ENCODE data around the gene KRT23.

KRT23 gene, protein sequence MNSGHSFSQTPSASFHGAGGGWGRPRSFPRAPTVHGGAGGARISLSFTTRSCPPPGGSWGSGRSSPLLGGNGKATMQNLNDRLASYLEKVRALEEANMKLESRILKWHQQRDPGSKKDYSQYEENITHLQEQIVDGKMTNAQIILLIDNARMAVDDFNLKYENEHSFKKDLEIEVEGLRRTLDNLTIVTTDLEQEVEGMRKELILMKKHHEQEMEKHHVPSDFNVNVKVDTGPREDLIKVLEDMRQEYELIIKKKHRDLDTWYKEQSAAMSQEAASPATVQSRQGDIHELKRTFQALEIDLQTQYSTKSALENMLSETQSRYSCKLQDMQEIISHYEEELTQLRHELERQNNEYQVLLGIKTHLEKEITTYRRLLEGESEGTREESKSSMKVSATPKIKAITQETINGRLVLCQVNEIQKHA

GRCh38 chr17:40937384-40937819, at the start of gene KRT23:
Gene KRT23, minus strand, starts transcription at chr17:40937646. Its CDS starts 1,043 bp downstream, at chr17:40936603.
- no peak for ATAC-seq
- peaks cover 40% of the 10 kb centered on the region for H3K27me3 Mint-ChIP-seq
- H3K4me1 Mint-ChIP-seq, result no peaks in the 10 kb centered on the region
- H3K36me3 Mint-ChIP-seq, result no peaks in the 10 kb centered on the region
- no peak within 1 kb of the TSS for H3K4me3 Mint-ChIP-seq
- no peak within 1 kb of the TSS for H3K27ac Mint-ChIP-seq
- peaks cover 3% of the 10 kb centered on the region for H3K9me3 Mint-ChIP-seq

DNA sequence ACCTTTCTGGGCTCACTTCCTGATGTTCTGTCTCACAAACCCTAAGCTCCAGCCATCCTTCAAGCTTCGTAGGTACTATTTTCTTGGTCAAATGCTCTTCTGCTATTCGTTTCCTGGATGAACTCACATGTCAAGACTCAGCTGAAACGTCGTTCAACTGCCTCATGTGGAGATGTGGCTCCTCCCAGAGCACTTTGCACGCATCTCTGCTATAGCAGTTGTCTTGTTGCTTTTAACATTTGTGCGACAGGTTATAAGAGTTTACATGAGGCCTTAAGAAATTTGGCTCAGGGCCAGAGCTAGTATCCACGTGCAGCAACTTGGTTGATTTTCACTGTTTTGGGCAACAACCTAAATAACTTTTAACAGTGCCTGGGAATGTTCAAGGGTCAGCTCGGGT, 49.5 kb upstream of the KRT23 start:
- H3K27me3 Mint-ChIP-seq, result peaks cover 31% of the 10 kb centered on the region

DNA sequence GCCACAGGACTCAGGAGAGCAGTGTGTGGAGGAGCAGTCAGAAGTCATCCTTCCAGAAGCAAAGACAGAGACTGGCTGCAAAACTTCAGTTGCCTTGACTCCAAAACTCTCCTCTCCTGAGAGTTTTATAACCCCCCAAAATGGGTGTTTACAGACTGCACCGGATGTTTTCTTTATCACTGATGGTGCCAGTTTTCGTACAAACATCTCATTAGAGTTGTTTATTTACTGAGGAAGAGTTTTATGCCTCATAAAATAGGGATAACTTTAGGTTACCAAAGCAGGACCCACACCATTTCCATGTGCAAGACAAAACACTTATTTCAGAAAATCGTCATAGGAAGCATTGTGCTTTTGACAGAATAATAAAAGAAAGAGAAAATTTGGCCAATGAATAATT, 46.8 kb upstream of the KRT23 start, which contains the start of gene KRT40:
Gene KRT40 (minus strand): TSS at position 101 of the 400 bp plus-strand sequence. CDS start 53 bp downstream, at position 48.
- Mint-ChIP-seq H3K27me3 (peaks cover 34% of the 10 kb centered on the region), H3K4me1 (peaks cover 11% of the 10 kb centered on the region), H3K9me3 (no peaks in the 10 kb centered on the region), H3K27ac (no peak within 1 kb of the TSS), H3K36me3 (no peaks in the 10 kb centered on the region), H3K4me3 (no peak within 1 kb of the TSS)
- ATAC-seq, result no peak

More for the DNA sequence above, 49.5 kb upstream of the KRT23 start:
- Mint-ChIP-seq H3K27ac (no peak overlapping the region), H3K36me3 (no peaks in the 10 kb centered on the region), H3K9me3 (no peaks in the 10 kb centered on the region), H3K4me1 (peaks cover 11% of the 10 kb centered on the region), H3K4me3 (no peak overlapping the region)
- ATAC-seq, result no peak

GRCh38 chr17:40981115-40981514, 43.7 kb upstream of the KRT23 start:
- Mint-ChIP-seq H3K27ac (no peak overlapping the region), H3K4me1 (no peaks in the 10 kb centered on the region), H3K36me3 (no peaks in the 10 kb centered on the region), H3K27me3 (peaks cover 29% of the 10 kb centered on the region), H3K9me3 (no peaks in the 10 kb centered on the region), H3K4me3 (no peak overlapping the region)
- ATAC-seq, result no peak

DNA sequence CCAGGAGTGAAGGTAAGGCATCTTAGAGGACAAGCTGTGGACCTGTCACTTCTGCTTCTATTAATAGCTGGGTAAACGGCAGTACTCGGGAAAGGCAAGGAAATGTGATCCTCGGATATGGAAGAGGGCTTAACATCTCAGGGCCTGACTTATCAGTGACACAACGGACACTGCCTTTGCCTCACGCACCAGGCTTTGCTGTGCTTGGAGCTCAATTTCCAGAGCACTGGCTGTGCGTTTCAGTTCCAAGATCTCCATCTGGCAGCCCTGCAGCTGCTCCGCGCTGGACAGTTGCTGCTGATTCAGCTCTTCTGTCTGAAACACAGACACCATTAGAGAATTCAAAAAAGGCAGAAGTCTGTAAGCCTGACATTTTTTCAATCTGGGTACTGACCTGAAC, 43.1 kb upstream of the KRT23 start:
- peaks cover 33% of the 10 kb centered on the region for H3K27me3 Mint-ChIP-seq

DNA sequence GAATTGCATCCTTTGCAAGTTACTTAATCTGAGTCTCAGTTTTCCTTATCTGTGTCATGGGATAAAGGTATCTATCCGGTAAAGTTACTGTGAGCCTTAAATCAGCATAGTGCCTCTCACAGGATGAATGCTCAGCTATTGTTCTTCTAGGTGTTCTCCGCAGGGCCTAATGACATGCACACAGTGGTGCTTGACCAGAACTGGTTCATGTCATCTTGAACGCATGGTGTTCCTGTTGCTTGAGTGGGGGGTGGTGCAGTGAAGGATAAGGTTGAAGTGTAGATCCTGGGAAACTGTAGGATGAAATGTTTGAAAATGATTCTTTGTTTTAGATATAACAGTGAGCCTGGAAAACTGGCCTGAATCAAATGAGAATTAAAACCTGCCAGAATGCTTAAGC, 42.7 kb upstream of the KRT23 start:
- Mint-ChIP-seq H3K9me3 (no peaks in the 10 kb centered on the region), H3K4me1 (no peaks in the 10 kb centered on the region), H3K36me3 (no peaks in the 10 kb centered on the region), H3K27me3 (peaks cover 38% of the 10 kb centered on the region), H3K4me3 (no peak overlapping the region), H3K27ac (no peak overlapping the region)
- ATAC-seq, result no peak

More for the DNA sequence above, 43.1 kb upstream of the KRT23 start:
- Mint-ChIP-seq H3K4me3 (no peak overlapping the region), H3K36me3 (no peaks in the 10 kb centered on the region), H3K4me1 (no peaks in the 10 kb centered on the region), H3K27ac (no peak overlapping the region), H3K9me3 (no peaks in the 10 kb centered on the region)
- no peak for ATAC-seq

- H3K9me3 Mint-ChIP-seq, result no peaks in the 10 kb centered on the region
- H3K4me3 Mint-ChIP-seq, result no peak overlapping the region
- no peaks in the 10 kb centered on the region for H3K36me3 Mint-ChIP-seq
- peaks cover 45% of the 10 kb centered on the region for H3K27me3 Mint-ChIP-seq
- no peak overlapping the region for H3K27ac Mint-ChIP-seq
- no peaks in the 10 kb centered on the region for H3K4me1 Mint-ChIP-seq
- no peak for ATAC-seq
These were observed 41.2 kb upstream of the KRT23 start for GRCh38 chr17:40978575-40979151.

- H3K4me3 Mint-ChIP-seq, result no peak overlapping the region
- peaks cover 47% of the 10 kb centered on the region for H3K27me3 Mint-ChIP-seq
- H3K27ac Mint-ChIP-seq, result no peak overlapping the region
- H3K36me3 Mint-ChIP-seq, result no peaks in the 10 kb centered on the region
- no peak for ATAC-seq
- H3K4me1 Mint-ChIP-seq, result no peaks in the 10 kb centered on the region
- H3K9me3 Mint-ChIP-seq, result no peaks in the 10 kb centered on the region
These were observed 38.1 kb upstream of the KRT23 start for GRCh38 chr17:40975516-40975915.

GRCh38 chr17:40974366-40974765, 36.9 kb upstream of the KRT23 start:
- no peak for ATAC-seq
- H3K27me3 Mint-ChIP-seq, result peaks cover 41% of the 10 kb centered on the region
- H3K9me3 Mint-ChIP-seq, result no peaks in the 10 kb centered on the region
- no peaks in the 10 kb centered on the region for H3K4me1 Mint-ChIP-seq
- H3K27ac Mint-ChIP-seq, result no peak overlapping the region
- no peak overlapping the region for H3K4me3 Mint-ChIP-seq
- H3K36me3 Mint-ChIP-seq, result no peaks in the 10 kb centered on the region

DNA sequence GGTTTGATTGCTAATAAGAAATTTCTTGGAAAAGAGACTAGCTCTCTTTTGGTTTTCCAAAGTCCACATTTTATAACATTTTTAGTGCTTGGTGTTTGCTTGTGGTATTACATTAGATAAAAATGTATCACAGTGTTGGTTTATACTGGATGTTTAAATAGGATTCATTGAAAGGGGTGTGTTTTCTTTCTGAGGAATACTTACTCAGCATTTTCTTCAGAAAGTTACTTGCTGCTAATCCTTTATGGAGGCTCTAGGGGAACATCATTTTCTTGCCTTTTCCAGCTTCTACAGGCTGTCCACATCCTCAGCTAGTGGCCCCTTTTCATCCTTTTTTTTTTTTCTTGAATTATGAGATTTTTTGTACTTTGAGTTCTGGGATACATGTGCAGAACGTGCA, 30.1 kb upstream of the KRT23 start:
- Mint-ChIP-seq H3K27me3 (peaks cover 8% of the 10 kb centered on the region), H3K9me3 (no peaks in the 10 kb centered on the region), H3K4me3 (no peak overlapping the region), H3K27ac (no peak overlapping the region), H3K36me3 (no peaks in the 10 kb centered on the region), H3K4me1 (no peaks in the 10 kb centered on the region)
- no peak for ATAC-seq

GRCh38 chr17:40966848-40967247, 29.4 kb upstream of the KRT23 start, which contains the start of gene KRT39:
Gene KRT39, minus strand, starts transcription at chr17:40966948. Its CDS starts 92 bp downstream, at chr17:40966856.
- ATAC-seq, result no peak
- peaks cover 8% of the 10 kb centered on the region for H3K27me3 Mint-ChIP-seq
- H3K4me1 Mint-ChIP-seq, result no peaks in the 10 kb centered on the region
- no peak within 1 kb of the TSS for H3K27ac Mint-ChIP-seq
- H3K36me3 Mint-ChIP-seq, result no peaks in the 10 kb centered on the region
- no peak within 1 kb of the TSS for H3K4me3 Mint-ChIP-seq
- no peaks in the 10 kb centered on the region for H3K9me3 Mint-ChIP-seq

DNA sequence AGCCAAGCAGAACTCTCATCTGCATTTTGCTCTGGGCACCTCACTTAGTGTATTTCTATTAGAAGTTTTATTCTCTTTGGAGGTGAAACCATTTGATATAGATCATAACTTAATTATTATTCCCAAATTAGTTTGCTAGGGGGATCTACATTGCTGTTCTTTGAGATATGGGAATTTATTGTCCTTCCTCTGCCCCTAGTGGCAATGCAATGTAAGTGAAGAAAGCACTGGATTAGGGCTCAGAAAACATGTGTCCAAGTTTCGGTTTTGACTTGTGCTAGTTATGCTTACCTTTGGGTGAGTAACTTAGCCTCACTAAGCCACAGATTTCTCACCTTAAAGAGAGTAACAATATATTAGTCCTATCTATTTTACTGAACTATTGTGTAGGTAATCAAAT, 26.4 kb upstream of the KRT23 start:
- H3K9me3 Mint-ChIP-seq, result no peaks in the 10 kb centered on the region

GRCh38 chr17:40962059-40962561, 24.7 kb upstream of the KRT23 start:
- peaks cover 7% of the 10 kb centered on the region for H3K4me1 Mint-ChIP-seq

More for the DNA sequence above, 26.4 kb upstream of the KRT23 start:
- peaks cover 20% of the 10 kb centered on the region for H3K27me3 Mint-ChIP-seq
- peaks cover 7% of the 10 kb centered on the region for H3K4me1 Mint-ChIP-seq
- no peak overlapping the region for H3K27ac Mint-ChIP-seq
- H3K36me3 Mint-ChIP-seq, result no peaks in the 10 kb centered on the region
- no peak for ATAC-seq
- no peak overlapping the region for H3K4me3 Mint-ChIP-seq

DNA sequence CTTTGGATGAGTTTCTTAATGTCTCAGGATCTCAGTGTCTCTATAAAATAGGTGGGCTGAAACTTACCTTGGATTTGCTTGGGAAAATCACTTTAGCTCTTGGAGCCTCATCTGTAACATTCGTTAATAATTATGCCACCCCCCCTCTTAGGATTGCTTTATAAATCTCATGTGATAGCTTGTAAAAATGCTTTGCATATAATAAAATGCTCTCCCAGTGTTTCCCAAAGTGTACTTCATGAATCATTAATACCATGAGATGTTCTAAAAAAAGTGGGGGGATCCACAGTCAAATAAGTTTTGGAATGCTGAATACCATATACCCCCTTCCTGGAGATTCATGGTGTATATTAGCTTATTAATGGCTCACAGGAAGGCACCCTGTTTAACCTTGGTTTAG, 24.1 kb upstream of the KRT23 start:
- Mint-ChIP-seq H3K4me1 (peaks cover 7% of the 10 kb centered on the region), H3K9me3 (no peaks in the 10 kb centered on the region)
- no peak for ATAC-seq

More at GRCh38 chr17:40962059-40962561, 24.7 kb upstream of the KRT23 start:
- H3K4me3 Mint-ChIP-seq, result no peak overlapping the region
- ATAC-seq, result no peak
- no peaks in the 10 kb centered on the region for H3K36me3 Mint-ChIP-seq
- H3K27me3 Mint-ChIP-seq, result peaks cover 20% of the 10 kb centered on the region
- H3K9me3 Mint-ChIP-seq, result no peaks in the 10 kb centered on the region
- H3K27ac Mint-ChIP-seq, result no peak overlapping the region

DNA sequence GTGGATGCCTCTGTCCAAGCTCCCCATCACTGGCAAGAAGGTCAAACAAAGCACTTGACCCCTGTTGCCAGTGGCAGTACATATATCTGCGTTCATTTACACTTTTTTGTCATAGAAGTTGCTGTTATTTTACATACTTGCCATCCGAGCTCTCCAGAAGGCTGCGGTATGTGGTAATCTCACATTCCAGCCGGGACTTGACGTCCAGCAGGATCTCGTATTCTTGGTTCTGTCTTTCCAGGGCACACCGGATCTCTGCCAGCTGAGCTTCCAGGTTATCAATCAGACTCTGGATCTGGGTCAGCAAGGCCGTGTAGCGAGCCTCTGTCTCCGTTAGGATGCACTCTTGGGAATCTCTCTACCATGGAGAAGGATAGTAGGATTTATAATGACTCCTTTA, 22.7 kb upstream of the KRT23 start:
- no peak for ATAC-seq
- Mint-ChIP-seq H3K27ac (no peak overlapping the region), H3K4me3 (no peak overlapping the region), H3K4me1 (peaks cover 7% of the 10 kb centered on the region), H3K36me3 (no peaks in the 10 kb centered on the region), H3K27me3 (peaks cover 33% of the 10 kb centered on the region), H3K9me3 (no peaks in the 10 kb centered on the region)

More for the DNA sequence above, 24.1 kb upstream of the KRT23 start:
- Mint-ChIP-seq H3K4me3 (no peak overlapping the region), H3K27me3 (peaks cover 20% of the 10 kb centered on the region), H3K27ac (no peak overlapping the region), H3K36me3 (no peaks in the 10 kb centered on the region)

Data from stimulated activated memory B cell treated with anti-CD40 and anti-IgM and Interleukin-4, amounts not matched to agents 10 μg/mL and 1 μg/mL and 100 μg/mL, for 72 hours (primary cell).